ENCODE measurements around the gene PXYLP1. TPM values are rescaled to one million over a fixed set of nuclear protein-coding genes. Genes with fewer than 3 reads are reported as not detected.

The PXYLP1 gene
- total RNA-seq, 1 donor: 9.1 TPM

- DNase-seq (ENCODE audit: low read depth): no peak
- TF ChIP-seq CTCF (IDR thresholded peaks at IDR 0.05; ENCODE audit: insufficient read depth, low read length): no peak
- H3K4me3 ChIP-seq (ENCODE audit: low read depth, low read length): no peak overlapping the region
Observed at GRCh38 chr3:141234283-141234682, 2.7 kb downstream of the PXYLP1 start.

- no peak overlapping the region for H3K4me3 ChIP-seq (ENCODE audit: low read depth, low read length)
- no peak for TF ChIP-seq CTCF (IDR thresholded peaks at IDR 0.05; ENCODE audit: insufficient read depth, low read length)
- no peak for DNase-seq (ENCODE audit: low read depth)
Observed at GRCh38 chr3:141235661-141236171, 4.1 kb downstream of the PXYLP1 start.

GRCh38 chr3:141236361-141236760, 4.7 kb downstream of the PXYLP1 start:
- H3K4me3 ChIP-seq (ENCODE audit: low read depth, low read length): no peak overlapping the region
- no peak for DNase-seq (ENCODE audit: low read depth)
- TF ChIP-seq CTCF (IDR thresholded peaks at IDR 0.05; ENCODE audit: insufficient read depth, low read length): no peak

GRCh38 chr3:141237701-141238521, 6.3 kb downstream of the PXYLP1 start:
- no peak for TF ChIP-seq CTCF (IDR thresholded peaks at IDR 0.05; ENCODE audit: insufficient read depth, low read length)
- DNase-seq (ENCODE audit: low read depth): no peak
- no peak overlapping the region for H3K4me3 ChIP-seq (ENCODE audit: low read depth, low read length)

GRCh38 chr3:141239511-141240281, 8.1 kb downstream of the PXYLP1 start:
- DNase-seq (ENCODE audit: low read depth): no peak
- no peak for TF ChIP-seq CTCF (IDR thresholded peaks at IDR 0.05; ENCODE audit: insufficient read depth, low read length)

GRCh38 chr3:141240286-141240685, 8.7 kb downstream of the PXYLP1 start:
- no peak for DNase-seq (ENCODE audit: low read depth)
- TF ChIP-seq CTCF (IDR thresholded peaks at IDR 0.05; ENCODE audit: insufficient read depth, low read length): no peak
- no peak overlapping the region for H3K4me3 ChIP-seq (ENCODE audit: low read depth, low read length)

More at GRCh38 chr3:141239511-141240281, 8.1 kb downstream of the PXYLP1 start:
- H3K4me3 ChIP-seq (ENCODE audit: low read depth, low read length): no peak overlapping the region

All from fibroblast of the aortic adventitia (primary cell).